HG03520 (cell line): ENCODE data around the gene METTL9.
"Not testable (repeated sequence)": the region's sequence is repeated elsewhere in the genome, so short reads cannot be mapped to it uniquely, and the experiment has no call there.

ENCODE experiments used
- ATAC-seq: cut with Tn5 transposase; IDR thresholded peaks from one replicate; pipeline ENCODE4 v1.9.1; 2021; ENCODE audit warnings: mild to moderate bottlenecking, moderate library complexity; ENCODE audit not compliant: unreplicated experiment

Gene METTL9

GRCh38 chr16:21610006-21610544, 10.7 kb downstream of the METTL9 start:
- no peak for ATAC-seq

GRCh38 chr16:21610766-21611165, 11.4 kb downstream of the METTL9 start:
- no peak for ATAC-seq

- ATAC-seq: no peak
These were observed 11.8 kb downstream of the METTL9 start for GRCh38 chr16:21611198-21611555.

GRCh38 chr16:21611556-21612384, 12.4 kb downstream of the METTL9 start:
- no peak for ATAC-seq

- no peak for ATAC-seq
These were observed 14.0 kb downstream of the METTL9 start for GRCh38 chr16:21613361-21613760.

GRCh38 chr16:21613781-21614180, 14.4 kb downstream of the METTL9 start:
- no peak for ATAC-seq

GRCh38 chr16:21614896-21615295, 15.5 kb downstream of the METTL9 start:
- ATAC-seq: no peak

- ATAC-seq: no peak
These were observed 18.2 kb downstream of the METTL9 start for GRCh38 chr16:21617607-21618006.

- ATAC-seq: no peak
These were observed 18.9 kb downstream of the METTL9 start for GRCh38 chr16:21618281-21618680.

- no peak for ATAC-seq
These were observed 20.5 kb downstream of the METTL9 start for GRCh38 chr16:21619765-21620425.

GRCh38 chr16:21620592-21620991, 21.2 kb downstream of the METTL9 start:
- no peak for ATAC-seq

- ATAC-seq: no peak
These were observed 23.2 kb downstream of the METTL9 start for GRCh38 chr16:21622545-21622944.

GRCh38 chr16:21625026-21625425, 25.6 kb downstream of the METTL9 start:
- no peak for ATAC-seq

- no peak for ATAC-seq
These were observed 27.4 kb downstream of the METTL9 start for GRCh38 chr16:21626659-21627277.

- no peak for ATAC-seq
These were observed 28.8 kb downstream of the METTL9 start for GRCh38 chr16:21628121-21628726.

- no peak for ATAC-seq
These were observed 29.4 kb downstream of the METTL9 start for GRCh38 chr16:21628772-21629171.

GRCh38 chr16:21629616-21630539, 30.5 kb downstream of the METTL9 start:
- not testable (repeated sequence) for ATAC-seq

- not testable (repeated sequence) for ATAC-seq
These were observed 31.5 kb downstream of the METTL9 start for GRCh38 chr16:21630866-21631265.

GRCh38 chr16:21631376-21631775, 32.0 kb downstream of the METTL9 start:
- ATAC-seq: not testable (repeated sequence)

GRCh38 chr16:21631951-21632575, 32.7 kb downstream of the METTL9 start:
- ATAC-seq: not testable (repeated sequence)
